Stimulated activated CD4-positive, alpha-beta T cell treated with anti-CD3 and anti-CD28 coated beads, Interleukin-15, amount 100 ng/mL, for 48 hours (primary cell): Measurements from ENCODE around the gene FGD1.

Source experiments
- DNase-seq, 2 donors: peaks; one replicate each; pipeline ENCODE4 v3.0.0-alpha.2; 2020; ENCODE audit warnings: low read depth in 2 of 2

Gene FGD1

GRCh38 chrX:54473993-54474859, 21.8 kb downstream of the FGD1 start:
- no peak for DNase-seq

GRCh38 chrX:54470054-54470760, 25.8 kb downstream of the FGD1 start:
- DNase-seq = no peak

GRCh38 chrX:54452920-54453319, 43.1 kb downstream of the FGD1 start:
- DNase-seq = no peak

- DNase-seq = no peak
These were observed 46.1 kb downstream of the FGD1 start for GRCh38 chrX:54449929-54450328.

- DNase-seq = no peak
These were observed 48.6 kb downstream of the FGD1 start for GRCh38 chrX:54447461-54447860.

- DNase-seq = no peak
These were observed 50.0 kb downstream of the FGD1 start for GRCh38 chrX:54446084-54446483.

GRCh38 chrX:54444752-54445151, 51.3 kb downstream of the FGD1 start:
- DNase-seq = no peak

GRCh38 chrX:54442790-54443189, 53.2 kb downstream of the FGD1 start:
- no peak for DNase-seq

- peak; percentile 67 to 71 for DNase-seq
These were observed 55.8 kb downstream of the FGD1 start, which contains the start of gene TSR2 for GRCh38 chrX:54439960-54440871. Gene TSR2 (plus strand): TSS chrX:54440404. CDS start chrX:54440422, 18 bp downstream.

GRCh38 chrX:54435121-54435520, 60.9 kb downstream of the FGD1 start:
- DNase-seq = no peak

- no peak for DNase-seq
These were observed 65.5 kb downstream of the FGD1 start for GRCh38 chrX:54430519-54430918.

GRCh38 chrX:54427837-54428424, 68.1 kb downstream of the FGD1 start:
- no peak for DNase-seq

GRCh38 chrX:54423161-54423888, 72.7 kb downstream of the FGD1 start:
- DNase-seq = no peak

- DNase-seq = no peak
These were observed 73.9 kb downstream of the FGD1 start for GRCh38 chrX:54422168-54422567.

- DNase-seq = no peak
These were observed 76.3 kb downstream of the FGD1 start for GRCh38 chrX:54419559-54420302.

- DNase-seq = no peak
These were observed 79.1 kb downstream of the FGD1 start for GRCh38 chrX:54416965-54417364.

GRCh38 chrX:54415534-54416350, 80.3 kb downstream of the FGD1 start:
- no peak for DNase-seq

GRCh38 chrX:54413753-54414152, 82.3 kb downstream of the FGD1 start:
- no peak for DNase-seq

- DNase-seq = no peak
These were observed 84.3 kb downstream of the FGD1 start for GRCh38 chrX:54411732-54412131.
